NCI-H526 treated with DMSO at 0.1 percent for 48 hours (cell line): ENCODE data around the gene HEATR5A.
A peak's percentile ranks its signal among the peaks of the same experiment; 100 is the strongest.

Experiments used
- DNase-seq: peaks from one replicate; lab custom pipeline; 2025; lab: John Stamatoyannopoulos, UW

HEATR5A gene

DNA sequence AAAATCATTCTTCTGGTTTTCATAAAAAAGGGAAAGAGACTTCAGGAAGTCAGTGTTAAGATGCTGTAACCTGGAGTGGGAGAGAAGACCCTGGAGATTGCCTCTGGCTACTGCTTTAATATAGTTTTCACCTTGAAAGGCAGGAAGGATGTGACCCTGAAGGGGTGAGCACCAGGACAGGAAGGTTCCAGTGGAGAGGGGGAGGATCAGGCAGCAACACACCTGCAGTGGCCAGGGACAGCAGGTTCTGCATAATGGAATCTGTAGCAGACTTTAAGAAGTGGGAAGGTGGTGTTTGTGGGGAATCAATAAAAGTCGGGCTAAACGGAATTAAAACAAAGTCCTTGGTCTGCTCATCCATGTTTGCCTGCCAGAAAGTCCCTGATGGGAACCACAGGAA is 6.3 kb upstream of the HEATR5A start:
- DNase-seq, result no peak

DNA sequence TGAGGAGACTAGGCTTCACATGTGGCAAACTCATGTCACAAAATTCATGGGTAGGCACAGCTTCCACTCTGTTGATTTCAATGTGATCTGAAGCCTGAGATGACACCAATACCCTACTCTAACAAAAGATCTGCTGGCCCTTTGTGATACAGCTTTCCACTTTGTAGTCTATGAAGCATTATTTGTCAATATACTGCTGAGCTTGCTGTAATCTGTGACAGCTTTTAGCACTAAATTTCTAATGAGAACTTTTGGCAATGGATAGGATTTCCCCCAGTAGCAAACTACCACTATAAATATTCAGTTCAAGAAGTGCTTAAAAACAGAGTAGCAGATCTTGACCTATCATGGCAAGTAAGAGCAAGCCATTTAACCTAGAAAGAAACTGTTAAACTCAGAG is 5.6 kb upstream of the HEATR5A start:
- DNase-seq, result no peak

DNA sequence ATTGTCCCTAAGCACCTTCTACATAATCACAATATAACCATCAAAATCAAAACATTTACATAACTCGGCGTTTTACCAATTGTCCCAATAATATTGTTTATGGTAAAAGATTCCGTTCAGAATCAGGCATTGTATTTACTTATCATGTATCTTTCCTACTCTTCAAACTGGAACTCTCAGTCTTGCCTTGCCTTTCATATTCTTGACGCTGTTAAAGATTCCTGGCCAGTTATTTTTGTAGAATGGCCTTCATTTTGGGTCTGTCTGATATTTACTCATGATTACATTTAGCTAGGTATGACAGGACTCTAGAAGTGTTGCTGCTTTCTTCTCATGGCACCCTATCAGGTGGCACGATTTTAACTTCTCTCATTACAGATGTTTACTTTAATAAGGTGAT is 850 bp upstream of the HEATR5A start:
- no peak for DNase-seq

DNA sequence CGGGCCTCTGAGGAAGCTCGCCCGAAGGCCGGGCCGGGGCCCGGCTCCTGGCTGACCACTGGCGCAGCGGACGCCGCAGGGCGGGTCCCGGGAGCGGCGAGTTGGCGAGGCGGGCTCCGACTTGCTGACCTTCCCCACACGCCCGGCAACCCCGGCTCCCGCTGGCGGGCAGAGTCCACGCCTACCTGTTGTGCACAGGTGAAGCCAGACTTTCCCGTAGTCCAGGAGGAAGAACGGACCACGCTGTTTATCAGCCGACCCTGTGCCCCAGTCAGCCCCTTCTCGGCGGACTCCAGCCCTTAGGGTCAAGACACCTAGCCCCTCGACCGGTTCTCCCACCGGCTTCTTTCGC is 407 bp downstream of the HEATR5A start:
- no peak for DNase-seq

DNA sequence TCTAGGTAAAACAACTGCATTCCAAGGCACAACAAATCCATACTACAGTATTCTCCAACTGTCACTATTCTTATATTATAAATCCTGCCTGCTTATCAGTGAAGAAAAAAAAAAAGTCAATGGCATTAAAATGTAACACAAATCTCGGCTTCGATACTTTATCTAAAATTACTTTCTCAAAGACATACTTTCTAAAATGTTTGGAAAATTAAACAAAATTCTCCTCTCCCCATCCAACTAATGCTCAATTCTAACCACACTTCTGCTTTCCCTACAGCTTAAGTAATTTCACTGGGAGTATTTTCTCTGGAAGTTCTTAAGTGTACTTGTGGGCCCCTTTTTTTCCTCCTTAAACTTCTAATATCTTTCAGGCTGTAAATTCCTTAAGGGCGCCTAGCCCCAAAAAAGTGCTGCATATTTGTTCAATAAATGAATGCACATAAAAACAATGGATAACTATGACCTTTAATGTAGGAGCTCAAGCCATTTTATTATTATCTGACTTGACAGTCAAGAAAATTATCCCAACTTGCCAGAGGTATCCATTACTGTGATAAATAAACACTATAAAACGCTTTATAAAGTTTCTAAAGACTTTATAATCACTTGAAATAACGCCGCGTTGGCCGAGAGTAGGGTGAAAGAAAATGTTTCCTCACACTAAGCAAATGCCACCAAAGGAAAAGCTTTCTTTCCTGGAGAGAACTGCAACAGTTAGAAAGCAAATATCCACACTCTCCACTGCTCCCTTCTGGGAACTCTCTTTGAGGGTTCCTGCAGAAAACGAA is 977 bp downstream of the HEATR5A start:
- DNase-seq, result no peak

DNA sequence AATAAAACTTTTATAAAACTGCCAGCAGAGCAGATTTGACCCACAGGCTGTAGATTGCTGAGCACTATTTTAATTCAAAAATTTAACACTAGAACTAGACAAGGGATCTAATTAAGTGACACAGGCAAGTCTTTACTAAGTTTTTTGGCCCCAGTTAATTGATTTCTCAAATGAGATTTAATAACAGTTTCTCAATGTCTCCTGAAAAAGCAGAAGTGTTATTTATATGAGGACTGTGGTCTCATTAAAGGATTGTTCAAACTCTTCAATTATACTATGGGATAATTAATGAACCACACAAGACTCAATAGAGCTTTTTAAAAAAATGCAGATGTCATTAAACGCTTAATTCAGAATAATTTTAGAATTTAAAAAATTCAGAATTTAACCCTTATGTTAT is 1.9 kb downstream of the HEATR5A start:
- DNase-seq, result no peak

DNA sequence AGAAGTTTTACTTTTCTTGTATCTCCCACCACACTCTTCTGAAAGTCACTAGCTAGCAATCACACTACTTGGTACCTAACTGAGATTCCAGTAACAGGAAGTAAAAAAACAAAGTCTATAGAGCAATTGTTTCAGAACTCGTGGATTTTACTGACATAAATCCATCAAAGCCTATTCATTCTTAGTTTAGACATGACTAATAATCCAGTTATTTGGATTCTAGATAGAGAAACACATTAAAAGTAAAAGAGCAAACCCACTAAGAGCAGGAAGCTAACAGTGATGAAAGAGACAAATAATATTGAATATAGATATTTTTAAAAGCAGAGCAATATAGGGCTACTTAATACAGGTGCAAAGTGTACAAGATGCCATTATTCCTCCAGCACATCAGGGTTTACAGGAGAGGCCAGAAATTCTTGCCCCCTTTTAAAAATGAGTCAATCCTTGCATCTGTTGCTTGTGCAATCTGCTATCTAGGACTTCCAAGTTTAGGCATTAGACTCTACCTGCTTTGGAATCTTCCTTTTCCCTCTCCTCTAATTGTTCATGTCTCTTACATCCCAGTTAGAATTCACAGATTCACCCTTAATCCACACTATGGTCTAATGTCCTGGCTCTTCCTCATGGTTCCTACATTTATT is 6.0 kb downstream of the HEATR5A start:
- no peak for DNase-seq

DNA sequence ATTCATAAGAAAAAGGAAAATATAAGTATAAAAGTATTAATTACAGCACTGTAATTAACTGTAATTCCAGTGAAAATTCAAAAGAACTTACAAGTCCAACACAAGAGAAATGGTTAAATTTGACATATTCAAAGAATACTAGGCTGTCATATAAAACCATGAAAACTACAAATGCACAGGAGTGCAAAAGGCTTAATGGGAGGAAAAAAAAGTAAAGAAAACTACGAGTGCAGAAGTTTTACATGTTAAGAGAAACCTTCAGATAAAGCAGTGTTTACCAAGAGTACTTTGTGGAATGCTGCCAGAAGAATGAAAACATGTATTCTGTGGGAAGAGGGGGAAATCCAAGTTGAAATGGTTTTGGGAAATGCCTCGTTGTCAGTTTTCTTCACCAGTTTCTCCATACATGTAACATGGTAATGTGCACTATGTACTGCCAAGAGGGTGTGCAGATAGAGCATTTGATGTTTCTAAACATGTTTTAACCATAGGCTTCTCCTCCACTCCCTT is 9.1 kb downstream of the HEATR5A start:
- DNase-seq, result no peak

DNA sequence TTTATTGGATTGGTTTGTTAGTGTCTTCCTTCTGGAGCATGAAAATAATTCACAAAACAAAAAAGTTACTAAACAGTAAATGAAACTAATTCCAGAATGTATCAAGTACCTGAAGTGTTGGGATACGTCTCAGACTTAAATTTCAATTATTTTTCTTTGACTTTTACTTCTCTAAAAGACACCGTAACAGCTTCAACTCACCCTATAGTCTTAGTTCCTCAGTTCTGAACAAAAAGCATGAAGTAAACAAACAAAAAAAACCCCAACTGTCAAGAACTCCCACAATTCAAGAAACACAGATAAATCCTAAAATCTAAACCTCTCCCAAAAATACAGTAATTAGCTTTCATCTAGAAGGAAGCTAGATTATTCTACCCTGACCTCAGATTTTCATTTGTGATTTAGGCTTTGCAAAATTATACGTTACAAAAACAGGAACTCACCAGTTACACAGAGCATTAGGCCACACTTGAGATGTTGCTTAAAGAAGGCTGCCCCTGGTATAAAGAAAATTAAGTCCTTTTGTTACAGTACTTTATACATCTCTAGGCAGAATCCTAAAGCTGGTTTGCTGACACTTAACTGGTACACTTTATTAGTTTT is 10.2 kb downstream of the HEATR5A start:
- no peak for DNase-seq

DNA sequence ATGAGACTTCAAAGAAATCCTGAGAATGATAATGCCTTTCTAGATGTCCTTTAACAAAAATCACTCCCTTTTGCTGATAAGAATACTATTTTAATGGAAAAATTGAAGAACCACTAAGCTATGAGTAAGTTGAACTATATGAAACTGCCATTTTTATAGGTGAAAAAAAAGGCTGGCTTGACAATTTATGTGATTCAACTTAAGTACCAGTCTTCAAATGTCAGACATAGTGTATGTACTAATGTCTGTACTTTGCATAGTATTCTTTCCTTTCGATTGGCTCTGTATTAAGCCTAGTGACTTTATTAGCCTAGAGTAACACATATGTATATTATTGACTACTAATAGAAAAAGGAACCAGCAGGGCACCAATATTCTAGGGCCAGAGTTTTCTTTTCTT is 11.9 kb downstream of the HEATR5A start:
- DNase-seq, result no peak

DNA sequence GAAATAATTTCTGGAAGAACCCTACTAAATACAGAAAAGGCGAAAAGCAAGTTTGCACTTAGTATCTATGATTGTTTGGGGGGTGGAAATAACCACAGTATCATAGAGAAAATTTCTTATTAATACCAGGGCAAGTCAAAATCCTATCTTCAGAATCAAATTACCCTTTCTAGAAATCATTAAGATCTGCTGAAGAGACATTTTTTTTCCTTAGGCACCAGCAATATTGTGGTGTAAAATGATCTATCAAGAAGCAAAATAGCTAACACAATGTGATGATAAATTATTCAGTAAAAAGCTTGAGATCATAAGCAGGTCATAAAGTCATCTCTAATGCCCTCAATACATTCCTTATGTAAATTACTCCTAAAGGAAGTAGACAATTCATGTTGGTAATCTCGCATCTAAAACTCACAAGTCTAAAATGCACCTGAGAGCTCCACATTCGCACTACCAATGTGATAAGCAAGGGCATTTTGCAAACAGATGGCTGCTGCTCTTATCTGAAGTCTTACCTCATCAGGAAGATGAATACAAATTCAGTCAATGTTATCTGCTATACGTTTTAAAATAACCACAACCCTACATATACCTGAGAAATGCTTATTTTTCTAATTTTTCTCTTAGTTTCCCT is 14.6 kb downstream of the HEATR5A start:
- no peak for DNase-seq

DNA sequence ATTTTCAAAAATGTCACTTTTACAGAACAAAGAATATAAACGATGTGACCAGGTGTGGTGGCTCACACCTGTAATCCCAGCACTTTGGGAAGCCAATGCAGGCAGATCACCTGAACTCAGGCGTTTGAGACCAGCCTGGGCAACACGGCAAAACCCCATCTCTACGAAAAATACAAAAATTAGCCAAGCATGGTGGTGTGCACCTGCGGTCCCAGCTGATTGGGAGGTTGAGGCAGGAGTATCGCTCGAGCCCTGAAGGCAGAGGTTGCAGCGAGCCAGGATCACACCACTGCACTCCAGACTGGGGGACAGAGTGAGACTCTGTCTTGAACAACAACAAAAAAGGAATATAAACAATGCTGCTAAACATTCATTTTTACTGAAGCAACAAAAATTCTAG is 15.2 kb downstream of the HEATR5A start:
- DNase-seq, result no peak

DNA sequence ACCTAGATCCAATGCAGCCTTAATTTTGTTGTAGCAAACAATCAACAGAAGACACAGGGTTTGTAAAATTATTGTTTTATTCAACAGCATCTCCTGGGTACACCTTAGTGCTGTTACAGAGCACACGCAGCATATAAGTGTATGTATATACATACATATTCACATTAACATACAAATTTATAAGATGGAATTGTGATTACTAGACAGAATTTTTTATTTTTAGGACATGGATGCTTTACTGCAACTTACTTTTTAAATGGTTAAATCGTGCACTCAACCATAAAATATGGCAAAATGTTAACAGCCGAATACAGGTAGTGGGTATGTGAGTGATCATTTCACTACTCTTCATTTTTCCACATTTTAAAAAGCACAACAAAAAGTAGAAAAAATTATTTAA is 16.6 kb downstream of the HEATR5A start:
- no peak for DNase-seq

DNA sequence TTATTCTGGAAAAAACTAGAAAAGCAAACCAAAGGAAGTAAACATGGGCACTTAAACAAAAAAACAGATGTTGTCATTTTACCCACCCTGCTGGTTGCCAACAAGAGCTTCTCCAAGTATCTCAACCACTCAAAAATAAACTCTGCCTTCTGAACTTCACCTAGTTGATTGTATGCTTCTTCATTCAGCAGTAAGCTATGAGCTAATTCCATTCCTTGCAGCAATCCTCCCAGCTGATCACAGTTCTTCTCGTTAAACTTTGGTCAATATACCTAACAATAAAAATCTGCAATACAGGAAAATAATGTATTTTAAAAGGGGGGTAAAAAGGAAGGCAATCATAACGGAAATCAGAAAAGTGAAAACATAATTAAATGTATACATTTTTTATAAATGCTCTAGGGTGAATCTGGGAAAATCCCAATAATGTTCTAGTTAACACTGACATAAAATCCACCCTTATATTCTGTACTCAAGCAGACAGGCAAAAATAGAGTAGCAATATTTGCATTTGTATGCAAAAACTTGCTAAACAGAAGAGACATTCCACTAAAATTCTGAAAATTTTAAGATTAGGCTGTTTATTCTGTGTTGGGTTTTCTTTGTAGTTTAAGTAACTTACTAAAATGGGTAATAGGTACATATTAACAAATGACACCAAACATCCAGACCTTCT is 17.4 kb downstream of the HEATR5A start:
- DNase-seq, result peak; percentile 47

DNA sequence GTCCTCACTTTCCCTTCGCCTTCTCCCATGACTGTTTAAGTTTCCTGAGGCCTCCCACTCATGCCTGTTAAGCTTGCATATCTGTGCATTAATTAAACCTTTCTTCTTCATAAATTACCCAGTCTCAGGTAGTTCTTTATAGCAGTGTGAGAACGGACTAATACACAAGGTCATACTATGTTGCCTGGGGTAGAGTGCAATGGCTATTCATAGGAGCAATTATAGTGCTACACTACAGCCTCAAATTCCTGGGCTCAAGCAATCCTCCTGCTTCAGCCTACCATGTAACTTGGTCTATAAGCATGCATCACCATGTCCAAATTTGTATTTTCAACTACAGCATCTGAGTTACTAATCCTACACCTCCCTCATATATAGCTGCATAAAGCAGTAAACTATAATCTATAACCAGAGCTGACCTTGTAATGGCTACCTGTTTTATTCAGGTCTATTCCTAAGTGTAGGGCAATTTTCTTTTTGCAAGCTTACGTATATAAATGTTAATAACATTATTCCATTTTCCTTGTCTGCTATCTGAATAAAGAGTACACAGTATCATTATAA is 18.9 kb downstream of the HEATR5A start:
- no peak for DNase-seq

DNA sequence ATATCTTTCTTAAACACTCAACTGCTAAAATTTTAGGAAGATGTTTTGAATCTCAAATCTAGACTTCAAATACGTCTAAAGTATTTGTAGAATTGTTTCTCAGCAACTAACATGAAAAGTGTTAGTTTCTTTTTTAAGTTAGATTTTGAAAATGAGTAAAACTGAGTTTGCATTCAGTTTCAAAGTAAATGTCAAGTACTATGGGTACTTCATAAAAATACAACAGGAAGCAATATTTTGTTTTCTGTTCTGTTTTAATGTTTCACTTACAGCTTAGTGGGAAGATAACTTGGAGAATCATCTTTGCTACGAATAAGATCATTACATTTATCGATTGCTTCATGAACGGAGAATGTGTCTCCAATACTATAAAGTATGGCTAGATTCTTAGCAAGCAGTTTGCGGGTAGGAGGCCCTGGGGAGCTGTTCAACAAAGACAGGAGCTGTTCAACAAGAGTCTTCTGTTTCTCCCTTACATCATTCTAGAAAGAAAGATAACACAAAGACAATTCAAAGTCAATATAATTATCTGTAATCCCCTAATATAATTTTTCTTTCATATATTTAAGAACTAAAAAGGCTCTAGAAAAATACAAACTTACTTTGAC is 20.2 kb downstream of the HEATR5A start:
- DNase-seq, result no peak

DNA sequence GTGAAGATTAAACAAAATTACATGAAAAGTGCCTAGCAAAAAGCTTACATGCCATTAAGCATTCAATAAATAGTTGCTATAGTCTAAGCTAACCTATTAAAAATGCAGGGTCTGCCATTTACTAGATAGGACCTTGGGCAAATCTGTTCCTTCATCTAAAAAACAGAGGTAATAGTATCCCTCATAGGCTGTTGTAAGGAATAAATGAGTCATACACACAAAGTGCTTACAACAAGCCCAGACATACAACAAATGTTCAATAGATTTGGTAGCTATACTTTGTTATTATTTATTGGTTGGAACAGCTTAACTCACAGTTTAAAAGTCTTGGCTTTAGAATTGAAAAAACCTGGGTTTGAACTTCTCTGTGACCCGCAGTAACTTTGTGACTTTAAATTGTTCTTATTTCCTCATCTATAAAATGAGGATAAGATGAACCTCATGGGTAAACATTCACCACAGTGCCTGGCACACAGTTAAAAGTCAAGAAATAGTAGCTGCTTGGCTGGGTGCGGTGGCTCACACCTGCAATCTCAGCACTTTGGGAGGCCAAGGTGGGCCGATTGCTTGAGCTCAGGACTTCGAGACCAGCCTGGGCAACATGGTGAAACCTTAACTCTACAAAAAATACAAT is 24.7 kb downstream of the HEATR5A start:
- no peak for DNase-seq

DNA sequence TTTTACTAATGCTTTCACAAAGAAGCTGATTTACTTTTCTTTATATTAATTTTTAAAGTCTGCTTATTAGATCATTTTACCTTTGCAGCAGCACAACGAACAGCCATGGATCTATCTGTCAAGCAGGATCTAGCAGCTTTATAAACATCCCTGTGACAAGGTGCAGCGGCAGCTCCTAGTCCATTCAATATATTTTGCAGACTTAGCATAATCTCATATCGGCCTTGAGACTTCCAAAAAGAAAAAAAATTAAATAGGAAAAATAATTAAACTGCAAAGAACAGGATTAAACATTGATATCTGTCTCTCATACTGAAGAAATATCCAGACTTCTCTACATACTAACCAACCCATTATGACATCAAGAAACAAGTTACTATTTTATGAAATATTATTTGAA is 25.2 kb downstream of the HEATR5A start:
- no peak for DNase-seq

DNA sequence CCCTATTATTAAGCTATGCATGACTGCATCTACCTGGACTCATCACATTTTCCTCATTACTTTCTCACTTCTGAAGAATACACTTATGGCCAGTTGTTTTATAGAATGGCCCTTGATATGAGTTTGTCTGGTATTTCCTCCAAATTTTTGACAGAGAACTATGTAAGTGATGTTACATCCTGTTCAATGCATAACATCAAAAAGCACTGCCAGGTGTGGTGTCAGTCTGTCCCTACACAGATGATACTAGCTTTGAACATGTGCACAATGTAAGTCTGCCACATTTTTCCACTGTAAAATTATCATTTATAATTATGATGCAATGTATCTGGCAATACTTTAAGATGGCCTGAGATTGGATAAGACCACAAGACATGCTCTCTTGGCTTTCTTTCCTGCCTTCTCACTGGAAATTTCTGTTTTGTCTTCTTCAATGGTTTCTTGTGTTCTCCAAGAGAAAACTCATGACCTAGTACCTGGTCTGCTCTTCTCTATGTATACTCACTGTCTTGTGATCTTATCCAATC is 28.3 kb downstream of the HEATR5A start:
- no peak for DNase-seq

DNA sequence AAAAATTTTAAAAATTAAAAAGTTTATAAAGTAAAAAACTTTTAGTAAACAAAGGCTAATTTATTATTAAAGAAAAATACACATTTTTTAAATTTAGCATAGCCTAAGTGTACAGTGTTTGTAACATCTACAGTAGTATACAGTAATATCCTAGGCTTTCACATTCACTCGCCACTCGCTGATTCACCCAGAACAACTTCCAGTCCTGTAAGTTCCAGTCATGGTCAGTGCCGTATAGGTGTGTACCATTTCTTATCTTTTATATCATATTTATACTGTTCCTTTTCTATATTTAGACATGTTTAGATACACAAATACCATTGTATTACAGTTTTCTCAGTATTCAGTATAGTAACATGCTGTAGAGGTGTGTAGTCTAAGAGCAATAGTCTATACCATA is 28.9 kb downstream of the HEATR5A start:
- no peak for DNase-seq

DNA sequence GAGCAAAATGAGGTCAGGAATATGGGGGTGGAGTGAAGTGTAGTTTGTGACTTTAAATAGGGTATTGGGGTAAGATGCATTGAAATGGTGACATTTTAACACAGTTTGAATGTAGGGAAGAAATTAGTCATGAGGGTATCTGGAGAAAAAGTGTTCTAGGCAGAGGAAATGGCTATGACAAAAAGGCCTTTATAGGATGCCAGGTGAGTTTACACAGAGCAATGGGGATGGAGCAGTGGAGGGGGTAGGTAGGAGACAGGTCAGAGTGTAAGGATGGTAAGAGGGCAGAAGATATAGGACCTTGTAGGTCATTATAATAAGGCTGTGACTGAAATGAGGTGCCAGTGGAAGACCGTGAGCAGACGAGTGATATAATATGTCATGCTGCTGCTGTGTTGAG is 30.4 kb downstream of the HEATR5A start:
- no peak for DNase-seq
